GM12892 (cell line): ENCODE data around the gene PSMB10.

Source experiments
- POLR2A ChIP-seq: IDR thresholded peaks from 2 replicates; pipeline ENCODE4 v1.6.1; 2011; ENCODE audit warnings: low read depth, low read length, control low read depth
- POLR2AphosphoS5 ChIP-seq: IDR thresholded peaks from 2 replicates; pipeline ENCODE4 v1.6.1; 2011; ENCODE audit warnings: low read depth, low read length, control low read depth
- TAF1 ChIP-seq: IDR thresholded peaks from 2 replicates; pipeline ENCODE4 v1.6.1; 2011; ENCODE audit warnings: low read depth, mild to moderate bottlenecking, control low read depth, low read length, borderline replicate concordance

DNA sequence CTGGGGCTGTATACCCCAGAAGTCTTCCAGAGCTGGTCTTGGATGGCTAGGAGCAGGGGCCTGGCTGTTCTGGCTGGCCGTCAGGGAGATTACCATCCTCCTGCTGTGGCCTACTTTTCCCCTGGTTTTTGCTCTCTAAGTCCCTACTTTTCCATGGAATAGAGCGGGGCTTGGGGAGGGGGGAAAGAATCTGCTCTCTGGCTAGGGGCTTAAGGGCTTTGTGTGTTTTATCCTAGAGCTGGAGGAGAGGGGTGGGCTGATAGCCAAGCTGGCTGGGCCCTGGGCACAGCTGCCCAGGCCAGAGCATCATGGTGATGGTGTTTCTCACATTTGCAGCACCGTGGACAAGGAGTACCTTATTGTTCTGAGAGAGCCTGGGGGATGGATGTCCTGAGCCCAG is 48.3 kb downstream of the PSMB10 start:
- TF ChIP-seq POLR2AphosphoS5 (no peak), TAF1 (no peak), POLR2A (no peak)
